Parathyroid adenoma (tissue), 2 donors: ENCODE data around the gene TBC1D4.

Experiments
- H2AFZ ChIP-seq: fragments of 300-600 bp; sonication (generic); one replicate; pipeline ENCODE4 v1.7.0; 2017; ENCODE audit warnings: antibody characterized with exemption, mild to moderate bottlenecking
- H3K27ac ChIP-seq: fragments of 300-600 bp; sonication (generic); one replicate; pipeline ENCODE4 v1.7.0; 2017
- H3K27me3 ChIP-seq: fragments of 300-600 bp; sonication (generic); one replicate; pipeline ENCODE4 v1.7.0; 2017; ENCODE audit warnings: low read length; ENCODE audit not compliant: control insufficient read depth, insufficient read depth
- H3K36me3 ChIP-seq: fragments of 300-600 bp; sonication (generic); one replicate; pipeline ENCODE4 v1.7.0; 2017; ENCODE audit warnings: low read length; ENCODE audit not compliant: control insufficient read depth, insufficient read depth
- H3K4me1 ChIP-seq: fragments of 300-600 bp; sonication (generic); one replicate; pipeline ENCODE4 v1.7.0; 2017; ENCODE audit warnings: control low read depth
- H3K4me2 ChIP-seq: fragments of 300-600 bp; sonication (generic); one replicate; pipeline ENCODE4 v1.7.0; 2017; ENCODE audit warnings: low read length
- H3K4me3 ChIP-seq: fragments of 300-600 bp; sonication (generic); one replicate; pipeline ENCODE4 v1.7.0; 2017; ENCODE audit warnings: low read depth, low read length
- H3K79me2 ChIP-seq: fragments of 300-600 bp; sonication (generic); one replicate; pipeline ENCODE4 v1.7.0; 2017; ENCODE audit warnings: control low read depth
- H3K9ac ChIP-seq: fragments of 300-600 bp; sonication (generic); one replicate; pipeline ENCODE4 v1.7.0; 2017; ENCODE audit warnings: mild to moderate bottlenecking
- H3K9me3 ChIP-seq: fragments of 300-600 bp; sonication (generic); one replicate; pipeline ENCODE4 v1.7.0; 2017; ENCODE audit warnings: low read length; ENCODE audit not compliant: control insufficient read depth
- TF ChIP-seq, protein P1 (sequence below): fragments of 300-600 bp; sonication (generic); IDR thresholded peaks from one replicate; pipeline ENCODE4 v1.7.0; 2017; ENCODE audit warnings: antibody characterized with exemption, mild to moderate bottlenecking
- donor health status: primary hyperparathyroidism.

TBC1D4 gene

DNA sequence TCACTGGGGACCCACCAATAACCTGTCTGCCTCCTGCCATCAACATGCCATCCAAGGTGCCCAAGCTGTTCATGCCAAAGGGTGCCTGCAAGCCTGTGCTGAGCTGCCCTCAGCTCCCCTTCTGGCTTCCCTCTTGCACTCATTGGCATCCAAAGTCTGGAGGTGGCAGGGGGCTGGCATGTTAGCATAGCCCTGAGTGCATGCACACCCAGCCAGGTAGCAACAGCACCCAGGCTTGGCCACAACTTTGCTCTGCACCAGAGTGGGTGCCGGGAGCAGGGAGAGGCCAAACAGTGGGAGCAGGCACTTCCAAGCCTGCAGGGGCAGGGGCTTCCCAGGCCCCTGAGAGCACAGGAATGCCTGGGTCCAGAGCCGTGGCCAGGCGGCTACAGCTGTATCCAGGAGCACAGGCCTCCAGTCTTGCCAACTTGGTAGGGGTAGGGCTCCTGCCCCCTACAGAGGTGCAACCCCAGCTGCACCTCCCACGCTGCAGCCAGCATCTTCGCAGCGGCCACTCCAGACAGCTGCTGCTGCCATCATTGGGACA, 26.1 kb upstream of the TBC1D4 start:
- H3K27ac ChIP-seq = no peak overlapping the region
- H3K27me3 ChIP-seq = no peaks in the 10 kb centered on the region
- H2AFZ ChIP-seq = no peak overlapping the region
- no peak overlapping the region for H3K9ac ChIP-seq
- no peaks in the 10 kb centered on the region for H3K36me3 ChIP-seq
- no peak overlapping the region for H3K4me3 ChIP-seq
- no peaks in the 10 kb centered on the region for H3K4me1 ChIP-seq
- H3K9me3 ChIP-seq = no peaks in the 10 kb centered on the region
- H3K4me2 ChIP-seq = no peak overlapping the region
- TF ChIP-seq, protein P1, sequence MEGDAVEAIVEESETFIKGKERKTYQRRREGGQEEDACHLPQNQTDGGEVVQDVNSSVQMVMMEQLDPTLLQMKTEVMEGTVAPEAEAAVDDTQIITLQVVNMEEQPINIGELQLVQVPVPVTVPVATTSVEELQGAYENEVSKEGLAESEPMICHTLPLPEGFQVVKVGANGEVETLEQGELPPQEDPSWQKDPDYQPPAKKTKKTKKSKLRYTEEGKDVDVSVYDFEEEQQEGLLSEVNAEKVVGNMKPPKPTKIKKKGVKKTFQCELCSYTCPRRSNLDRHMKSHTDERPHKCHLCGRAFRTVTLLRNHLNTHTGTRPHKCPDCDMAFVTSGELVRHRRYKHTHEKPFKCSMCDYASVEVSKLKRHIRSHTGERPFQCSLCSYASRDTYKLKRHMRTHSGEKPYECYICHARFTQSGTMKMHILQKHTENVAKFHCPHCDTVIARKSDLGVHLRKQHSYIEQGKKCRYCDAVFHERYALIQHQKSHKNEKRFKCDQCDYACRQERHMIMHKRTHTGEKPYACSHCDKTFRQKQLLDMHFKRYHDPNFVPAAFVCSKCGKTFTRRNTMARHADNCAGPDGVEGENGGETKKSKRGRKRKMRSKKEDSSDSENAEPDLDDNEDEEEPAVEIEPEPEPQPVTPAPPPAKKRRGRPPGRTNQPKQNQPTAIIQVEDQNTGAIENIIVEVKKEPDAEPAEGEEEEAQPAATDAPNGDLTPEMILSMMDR = no peak
- no peaks in the 10 kb centered on the region for H3K79me2 ChIP-seq

DNA sequence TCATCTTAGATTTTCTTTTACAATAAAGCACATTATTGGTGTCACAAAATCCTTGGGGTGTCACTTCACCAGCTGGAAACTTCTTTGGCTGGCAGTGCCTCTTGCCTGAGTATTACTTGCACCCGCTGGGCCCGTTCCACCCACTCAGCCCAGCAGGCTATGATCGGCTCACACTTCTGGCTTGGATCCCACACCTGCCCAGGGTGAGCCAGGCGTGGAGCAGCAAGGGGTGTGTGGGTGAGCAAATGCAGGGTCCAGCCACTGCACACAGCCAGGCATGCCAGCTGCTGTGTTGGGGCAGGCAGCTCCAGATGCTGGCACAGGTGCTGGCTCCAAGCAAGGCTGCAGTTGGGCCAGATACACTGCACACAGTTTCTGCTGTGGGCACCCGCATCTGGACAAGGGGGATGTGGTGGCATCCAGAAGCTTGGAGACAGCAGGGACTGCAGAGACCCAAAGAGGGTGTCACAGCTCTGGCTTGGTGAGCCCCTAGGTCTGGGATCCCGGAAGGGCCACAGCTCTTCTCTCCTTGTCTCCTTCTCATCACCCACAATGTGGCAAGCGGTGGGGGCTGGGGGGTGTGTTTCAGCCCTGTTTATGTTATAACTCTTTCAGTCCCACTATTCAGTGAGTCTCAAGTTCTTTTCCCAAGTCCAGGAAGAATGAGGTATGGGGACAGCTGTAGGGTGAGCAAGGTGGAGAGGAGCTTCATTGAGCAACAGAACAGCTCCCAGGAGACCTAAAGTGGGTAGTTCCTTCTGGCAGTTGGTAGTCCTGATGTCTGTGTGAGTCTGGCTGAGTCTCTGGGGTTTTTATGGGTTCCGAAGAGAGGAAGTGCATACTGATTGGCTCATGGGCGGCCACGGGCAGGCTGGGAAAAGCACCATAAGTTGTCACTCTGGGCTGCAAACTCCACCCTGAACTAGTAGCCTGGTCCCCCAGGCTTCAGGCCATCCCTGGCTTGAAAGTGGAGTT, 25.3 kb upstream of the TBC1D4 start:
- H3K4me2 ChIP-seq = no peak overlapping the region
- H3K79me2 ChIP-seq = no peaks in the 10 kb centered on the region
- TF ChIP-seq, protein P1 = no peak
- H3K9ac ChIP-seq = no peak overlapping the region
- no peaks in the 10 kb centered on the region for H3K27me3 ChIP-seq
- H3K27ac ChIP-seq = no peak overlapping the region
- H3K36me3 ChIP-seq = no peaks in the 10 kb centered on the region
- H3K9me3 ChIP-seq = no peaks in the 10 kb centered on the region
- H3K4me1 ChIP-seq = no peaks in the 10 kb centered on the region
- no peak overlapping the region for H2AFZ ChIP-seq
- no peak overlapping the region for H3K4me3 ChIP-seq

DNA sequence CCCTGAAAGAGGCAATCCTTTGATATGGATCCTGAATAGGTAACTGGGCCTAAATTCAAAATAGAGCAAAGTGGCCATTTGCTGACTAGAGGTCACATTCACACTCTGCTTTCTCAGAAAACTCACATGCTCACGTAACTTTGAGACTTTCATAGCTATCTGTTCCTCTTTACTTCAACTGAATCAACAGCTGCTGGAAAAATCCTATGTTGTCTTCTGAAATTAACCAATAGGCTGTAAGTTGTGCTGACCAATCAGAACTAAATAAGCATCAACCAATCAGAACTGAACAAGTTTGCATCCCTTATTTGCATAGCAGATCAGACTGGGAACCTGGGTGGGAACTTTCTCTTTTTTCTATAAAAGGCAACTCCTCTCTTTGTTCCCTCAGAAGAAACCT, 24.0 kb upstream of the TBC1D4 start:
- no peak overlapping the region for H3K27ac ChIP-seq
- TF ChIP-seq, protein P1 = no peak
- H3K9ac ChIP-seq = no peak overlapping the region
- H3K9me3 ChIP-seq = no peaks in the 10 kb centered on the region
- no peak overlapping the region for H3K4me3 ChIP-seq
- H3K36me3 ChIP-seq = no peaks in the 10 kb centered on the region
- H2AFZ ChIP-seq = no peak overlapping the region
- no peaks in the 10 kb centered on the region for H3K4me1 ChIP-seq
- H3K79me2 ChIP-seq = no peaks in the 10 kb centered on the region
- no peaks in the 10 kb centered on the region for H3K27me3 ChIP-seq
- H3K4me2 ChIP-seq = no peak overlapping the region

DNA sequence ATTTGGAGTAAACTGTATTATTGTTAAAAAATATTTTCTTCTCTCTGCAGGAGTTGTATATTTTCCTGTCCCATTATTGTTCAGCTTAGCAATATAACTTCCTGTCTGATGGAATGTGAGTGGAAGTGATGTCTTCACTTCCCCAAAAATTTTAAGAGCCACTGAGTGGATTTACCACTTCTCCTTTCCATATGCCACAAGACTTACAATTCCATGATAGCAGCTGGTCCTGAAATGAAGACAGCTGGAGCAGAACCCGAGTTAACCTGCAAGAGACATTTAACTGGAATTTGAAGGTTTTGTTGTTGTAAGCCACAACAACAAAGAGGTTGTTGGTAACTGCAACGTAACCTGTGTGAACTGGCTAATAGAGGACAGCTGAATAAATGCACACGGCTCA, 23.4 kb upstream of the TBC1D4 start:
- Histone ChIP-seq H3K4me2 (no peak overlapping the region), H3K79me2 (no peaks in the 10 kb centered on the region), H3K27ac (no peak overlapping the region), H3K27me3 (no peaks in the 10 kb centered on the region), H2AFZ (no peak overlapping the region), H3K9ac (no peak overlapping the region), H3K4me3 (no peak overlapping the region), H3K4me1 (no peaks in the 10 kb centered on the region), H3K9me3 (no peaks in the 10 kb centered on the region), H3K36me3 (no peaks in the 10 kb centered on the region)
- TF ChIP-seq, protein P1 = no peak
